Upper lobe of left lung (tissue), 4 donors: ENCODE measurements around the gene GABPA.

Source experiments
- CTCF ChIP-seq, 6 experiments: fragments of 450-650 bp in 4 of 6; fragments of 200-600 bp in 2 of 6; sonication (generic) in 2 of 6; IDR thresholded peaks; one replicate each; pipeline ENCODE4 v1.5.1; 2016 to 2019; ENCODE audit warnings: antibody characterized with exemption in 6 of 6
- EP300 ChIP-seq, 4 donors: sonication (generic); formaldehyde crosslinking; IDR thresholded peaks; one replicate each; pipeline ENCODE4 v1.5.1; 2017; ENCODE audit warnings: antibody characterized with exemption in 4 of 4, control low read depth in 2 of 4
- POLR2A ChIP-seq, 4 donors: fragments of 450-650 bp; IDR thresholded peaks; one replicate each; pipeline ENCODE4 v1.5.1; 2016 to 2017; ENCODE audit warnings: antibody characterized with exemption in 4 of 4, mild to moderate bottlenecking in 2 of 4

- TF ChIP-seq CTCF (IDR thresholded peaks at IDR 0.05) = no peak
- no peak for TF ChIP-seq POLR2A (IDR thresholded peaks at IDR 0.05)
- TF ChIP-seq EP300 (IDR thresholded peaks at IDR 0.05) = no peak
Observed at GRCh38 chr21:25790878-25791204, 56.1 kb downstream of the GABPA start.
